Measurements from ENCODE around the gene PARD3B.

- TF ChIP-seq CTCF (conservative IDR thresholded peaks at IDR 0.05; ENCODE audit: low read depth, low read length) (no peak), EZH2 (IDR thresholded peaks at IDR 0.05; ENCODE audit: borderline replicate concordance, low read depth, low read length, poor library complexity, severe bottlenecking) (no peak)
These were observed 858.1 kb downstream of the PARD3B start for GRCh38 chr2:205403244-205403825.

All from A673 (cell line).